LoVo (cell line): ENCODE results near the gene TTC28.

Source experiments
- DNase-seq: peaks from one replicate; pipeline ENCODE4 v3.0.0-alpha.2; 2016; ENCODE audit warnings: low spot score

The TTC28 gene

GRCh38 chr22:27988704-27989103 lies 690.9 kb downstream of the TTC28 start:
- no peak for DNase-seq

GRCh38 chr22:27987557-27987956 lies 692.1 kb downstream of the TTC28 start:
- no peak for DNase-seq

- no peak for DNase-seq
These were observed 692.7 kb downstream of the TTC28 start for GRCh38 chr22:27986937-27987336.

GRCh38 chr22:27986459-27986858 lies 693.2 kb downstream of the TTC28 start:
- DNase-seq: no peak

GRCh38 chr22:27985323-27986275 lies 694.0 kb downstream of the TTC28 start:
- DNase-seq: no peak

- DNase-seq: no peak
These were observed 694.9 kb downstream of the TTC28 start for GRCh38 chr22:27984723-27985122.

GRCh38 chr22:27984001-27984695 lies 695.5 kb downstream of the TTC28 start:
- DNase-seq: no peak

- no peak for DNase-seq
These were observed 696.3 kb downstream of the TTC28 start for GRCh38 chr22:27983361-27983791.

- DNase-seq: no peak
These were observed 696.9 kb downstream of the TTC28 start for GRCh38 chr22:27982630-27983180.

- no peak for DNase-seq
These were observed 697.5 kb downstream of the TTC28 start for GRCh38 chr22:27982106-27982505.

GRCh38 chr22:27980424-27981148 lies 699.1 kb downstream of the TTC28 start:
- no peak for DNase-seq

GRCh38 chr22:27978802-27979201 lies 700.8 kb downstream of the TTC28 start:
- no peak for DNase-seq

- DNase-seq: no peak
These were observed 701.3 kb downstream of the TTC28 start for GRCh38 chr22:27978317-27978716.

- no peak for DNase-seq
These were observed 703.1 kb downstream of the TTC28 start for GRCh38 chr22:27976586-27976985.

GRCh38 chr22:27975381-27976013 lies 704.1 kb downstream of the TTC28 start:
- no peak for DNase-seq

GRCh38 chr22:27973846-27974245 lies 705.8 kb downstream of the TTC28 start:
- no peak for DNase-seq

GRCh38 chr22:27972732-27973698 lies 706.6 kb downstream of the TTC28 start:
- DNase-seq: peak; percentile 22

GRCh38 chr22:27971926-27972325 lies 707.7 kb downstream of the TTC28 start:
- DNase-seq: no peak

GRCh38 chr22:27970596-27971220 lies 708.9 kb downstream of the TTC28 start:
- DNase-seq: no peak
